Measurements from ENCODE around the gene SCML2.

Gene SCML2

GRCh38 chrX:18348047-18348446, 6.4 kb downstream of the SCML2 start:
- no peaks in the 10 kb centered on the region for H3K79me2 ChIP-seq (ENCODE audit: control insufficient read depth, insufficient read depth, low read length, poor library complexity)
- H3K4me1 ChIP-seq (ENCODE audit: control insufficient read depth in 1 of 2, insufficient read depth in 2 of 2, low read length in 2 of 2) = no peaks in the 10 kb centered on the region
- H3K27me3 ChIP-seq (ENCODE audit: insufficient read depth, low read length) = no peaks in the 10 kb centered on the region
- no peak overlapping the region for H3K4ac ChIP-seq (ENCODE audit: low read depth, low read length)
- H2BK5ac ChIP-seq (ENCODE audit: low read depth, low read length, poor library complexity) = no peak overlapping the region
- no peak overlapping the region for H3K9ac ChIP-seq (ENCODE audit: low read length)
- no peak overlapping the region for H3K4me2 ChIP-seq (ENCODE audit: low read length)
- H3K36me3 ChIP-seq (ENCODE audit: control insufficient read depth in 1 of 2, insufficient read depth in 2 of 2, low read length in 2 of 2) = no peaks in the 10 kb centered on the region
- H3K9me3 ChIP-seq (ENCODE audit: insufficient read depth, low read depth, low read length) = no peaks in the 10 kb centered on the region
- H3K27ac ChIP-seq (ENCODE audit: low read depth, low read length) = no peak overlapping the region
- H2BK12ac ChIP-seq (ENCODE audit: low read length) = no peak overlapping the region
- no peak overlapping the region for H3K18ac ChIP-seq (ENCODE audit: low read length)
- no peak overlapping the region for H3K4me3 ChIP-seq (ENCODE audit: low read depth, low read length)
- no peak overlapping the region for H3K23ac ChIP-seq (ENCODE audit: low read length)
- H3K14ac ChIP-seq (ENCODE audit: low read length) = no peak overlapping the region
- no peak overlapping the region for H4K12ac ChIP-seq (ENCODE audit: low read depth, low read length)
- H4K8ac ChIP-seq (ENCODE audit: low read depth, low read length) = no peak overlapping the region
- H2BK120ac ChIP-seq (ENCODE audit: insufficient read depth, low read length, poor library complexity) = no peak overlapping the region
- no peak for DNase-seq
- H3K79me1 ChIP-seq (ENCODE audit: low read length) = no peaks in the 10 kb centered on the region
- no peak overlapping the region for H2AK5ac ChIP-seq (ENCODE audit: low read length)
- no peak overlapping the region for H4K91ac ChIP-seq (ENCODE audit: low read depth, low read length)
- no peak overlapping the region for H2AFZ ChIP-seq (ENCODE audit: insufficient read depth, low read length, poor library complexity)
- no CpG with 5 or more reads among the region's 2 CpGs for WGBS (ENCODE audit: extremely low coverage, insufficient coverage, insufficient read length)

GRCh38 chrX:18309401-18309800, 45.1 kb downstream of the SCML2 start:
- no peaks in the 10 kb centered on the region for H3K27me3 ChIP-seq (ENCODE audit: insufficient read depth, low read length)
- no peaks in the 10 kb centered on the region for H3K79me1 ChIP-seq (ENCODE audit: low read length)
- no peaks in the 10 kb centered on the region for H3K36me3 ChIP-seq (ENCODE audit: control insufficient read depth in 1 of 2, insufficient read depth in 2 of 2, low read length in 2 of 2)
- H3K27ac ChIP-seq (ENCODE audit: low read depth, low read length) = no peak overlapping the region
- H3K4me3 ChIP-seq (ENCODE audit: low read depth, low read length) = no peak overlapping the region
- no peak overlapping the region for H2AFZ ChIP-seq (ENCODE audit: insufficient read depth, low read length, poor library complexity)
- H3K9me3 ChIP-seq (ENCODE audit: insufficient read depth, low read depth, low read length) = no peaks in the 10 kb centered on the region
- H3K14ac ChIP-seq (ENCODE audit: low read length) = no peak overlapping the region
- no peak overlapping the region for H2BK12ac ChIP-seq (ENCODE audit: low read length)
- H3K79me2 ChIP-seq (ENCODE audit: control insufficient read depth, insufficient read depth, low read length, poor library complexity) = no peaks in the 10 kb centered on the region
- no peak overlapping the region for H4K91ac ChIP-seq (ENCODE audit: low read depth, low read length)
- no CpG with 5 or more reads among the region's 4 CpGs for WGBS (ENCODE audit: extremely low coverage, insufficient coverage, insufficient read length)
- H3K23ac ChIP-seq (ENCODE audit: low read length) = no peak overlapping the region
- no peak overlapping the region for H2AK5ac ChIP-seq (ENCODE audit: low read length)
- H3K18ac ChIP-seq (ENCODE audit: low read length) = no peak overlapping the region
- no peak overlapping the region for H4K12ac ChIP-seq (ENCODE audit: low read depth, low read length)
- H4K8ac ChIP-seq (ENCODE audit: low read depth, low read length) = no peak overlapping the region
- no peak overlapping the region for H2BK5ac ChIP-seq (ENCODE audit: low read depth, low read length, poor library complexity)
- H3K4ac ChIP-seq (ENCODE audit: low read depth, low read length) = no peak overlapping the region
- H2BK120ac ChIP-seq (ENCODE audit: insufficient read depth, low read length, poor library complexity) = no peak overlapping the region
- DNase-seq = no peak
- H3K4me2 ChIP-seq (ENCODE audit: low read length) = no peak overlapping the region
- H3K4me1 ChIP-seq (ENCODE audit: control insufficient read depth in 1 of 2, insufficient read depth in 2 of 2, low read length in 2 of 2) = no peaks in the 10 kb centered on the region
- no peak overlapping the region for H3K9ac ChIP-seq (ENCODE audit: low read length)

- Histone ChIP-seq H2AFZ (ENCODE audit: insufficient read depth, low read length, poor library complexity) (no peak overlapping the region), H3K27me3 (ENCODE audit: insufficient read depth, low read length) (no peaks in the 10 kb centered on the region), H4K8ac (ENCODE audit: low read depth, low read length) (no peak overlapping the region), H3K9me3 (ENCODE audit: insufficient read depth, low read depth, low read length) (no peaks in the 10 kb centered on the region), H2AK5ac (ENCODE audit: low read length) (no peak overlapping the region), H3K23ac (ENCODE audit: low read length) (no peak overlapping the region), H3K4me3 (ENCODE audit: low read depth, low read length) (no peak overlapping the region), H2BK12ac (ENCODE audit: low read length) (no peak overlapping the region), H3K79me1 (ENCODE audit: low read length) (no peaks in the 10 kb centered on the region), H2BK5ac (ENCODE audit: low read depth, low read length, poor library complexity) (no peak overlapping the region), H4K12ac (ENCODE audit: low read depth, low read length) (no peak overlapping the region), H3K4me1 (ENCODE audit: control insufficient read depth in 1 of 2, insufficient read depth in 2 of 2, low read length in 2 of 2) (no peaks in the 10 kb centered on the region), H3K18ac (ENCODE audit: low read length) (no peak overlapping the region), H3K14ac (ENCODE audit: low read length) (no peak overlapping the region), H3K36me3 (ENCODE audit: control insufficient read depth in 1 of 2, insufficient read depth in 2 of 2, low read length in 2 of 2) (no peaks in the 10 kb centered on the region), H3K9ac (ENCODE audit: low read length) (no peak overlapping the region), H2BK120ac (ENCODE audit: insufficient read depth, low read length, poor library complexity) (no peak overlapping the region), H3K4ac (ENCODE audit: low read depth, low read length) (no peak overlapping the region), H3K79me2 (ENCODE audit: control insufficient read depth, insufficient read depth, low read length, poor library complexity) (no peaks in the 10 kb centered on the region), H3K27ac (ENCODE audit: low read depth, low read length) (no peak overlapping the region), H3K4me2 (ENCODE audit: low read length) (no peak overlapping the region), H4K91ac (ENCODE audit: low read depth, low read length) (no peak overlapping the region)
- no CpG with 5 or more reads among the region's 2 CpGs for WGBS (ENCODE audit: extremely low coverage, insufficient coverage, insufficient read length)
- DNase-seq = no peak
These were observed 57.2 kb downstream of the SCML2 start for GRCh38 chrX:18297251-18297650.

GRCh38 chrX:18294893-18295292, 59.6 kb downstream of the SCML2 start:
- H2AK5ac ChIP-seq (ENCODE audit: low read length) = no peak overlapping the region
- H3K79me2 ChIP-seq (ENCODE audit: control insufficient read depth, insufficient read depth, low read length, poor library complexity) = no peaks in the 10 kb centered on the region
- no peak overlapping the region for H2BK5ac ChIP-seq (ENCODE audit: low read depth, low read length, poor library complexity)
- no peak overlapping the region for H3K23ac ChIP-seq (ENCODE audit: low read length)
- H2BK12ac ChIP-seq (ENCODE audit: low read length) = no peak overlapping the region
- H2AFZ ChIP-seq (ENCODE audit: insufficient read depth, low read length, poor library complexity) = no peak overlapping the region
- no peaks in the 10 kb centered on the region for H3K9me3 ChIP-seq (ENCODE audit: insufficient read depth, low read depth, low read length)
- H3K18ac ChIP-seq (ENCODE audit: low read length) = no peak overlapping the region
- no peak overlapping the region for H3K9ac ChIP-seq (ENCODE audit: low read length)
- H4K12ac ChIP-seq (ENCODE audit: low read depth, low read length) = no peak overlapping the region
- DNase-seq = no peak
- no peak overlapping the region for H4K91ac ChIP-seq (ENCODE audit: low read depth, low read length)
- WGBS (ENCODE audit: extremely low coverage, insufficient coverage, insufficient read length) = no CpG with 5 or more reads among the region's 3 CpGs
- H3K4me2 ChIP-seq (ENCODE audit: low read length) = no peak overlapping the region
- H4K8ac ChIP-seq (ENCODE audit: low read depth, low read length) = no peak overlapping the region
- H3K4ac ChIP-seq (ENCODE audit: low read depth, low read length) = no peak overlapping the region
- H3K79me1 ChIP-seq (ENCODE audit: low read length) = no peaks in the 10 kb centered on the region
- H3K4me3 ChIP-seq (ENCODE audit: low read depth, low read length) = no peak overlapping the region
- H3K27ac ChIP-seq (ENCODE audit: low read depth, low read length) = no peak overlapping the region
- H2BK120ac ChIP-seq (ENCODE audit: insufficient read depth, low read length, poor library complexity) = no peak overlapping the region
- H3K27me3 ChIP-seq (ENCODE audit: insufficient read depth, low read length) = no peaks in the 10 kb centered on the region
- H3K4me1 ChIP-seq (ENCODE audit: control insufficient read depth in 1 of 2, insufficient read depth in 2 of 2, low read length in 2 of 2) = no peaks in the 10 kb centered on the region
- H3K36me3 ChIP-seq (ENCODE audit: control insufficient read depth in 1 of 2, insufficient read depth in 2 of 2, low read length in 2 of 2) = no peaks in the 10 kb centered on the region
- no peak overlapping the region for H3K14ac ChIP-seq (ENCODE audit: low read length)

Measured in trophoblast cell (in vitro differentiated cells and primary cell).